ENCODE results near the gene SLC22A23. TPM values are rescaled to one million over a fixed set of nuclear protein-coding genes. Genes with fewer than 3 reads are reported as not detected.
A peak's percentile ranks its signal among the peaks of the same experiment; 100 is the strongest.

The SLC22A23 gene
- total and polyA plus RNA-seq, 5 donors = 2.3 to 6.4 (median 3.2) TPM

DNA sequence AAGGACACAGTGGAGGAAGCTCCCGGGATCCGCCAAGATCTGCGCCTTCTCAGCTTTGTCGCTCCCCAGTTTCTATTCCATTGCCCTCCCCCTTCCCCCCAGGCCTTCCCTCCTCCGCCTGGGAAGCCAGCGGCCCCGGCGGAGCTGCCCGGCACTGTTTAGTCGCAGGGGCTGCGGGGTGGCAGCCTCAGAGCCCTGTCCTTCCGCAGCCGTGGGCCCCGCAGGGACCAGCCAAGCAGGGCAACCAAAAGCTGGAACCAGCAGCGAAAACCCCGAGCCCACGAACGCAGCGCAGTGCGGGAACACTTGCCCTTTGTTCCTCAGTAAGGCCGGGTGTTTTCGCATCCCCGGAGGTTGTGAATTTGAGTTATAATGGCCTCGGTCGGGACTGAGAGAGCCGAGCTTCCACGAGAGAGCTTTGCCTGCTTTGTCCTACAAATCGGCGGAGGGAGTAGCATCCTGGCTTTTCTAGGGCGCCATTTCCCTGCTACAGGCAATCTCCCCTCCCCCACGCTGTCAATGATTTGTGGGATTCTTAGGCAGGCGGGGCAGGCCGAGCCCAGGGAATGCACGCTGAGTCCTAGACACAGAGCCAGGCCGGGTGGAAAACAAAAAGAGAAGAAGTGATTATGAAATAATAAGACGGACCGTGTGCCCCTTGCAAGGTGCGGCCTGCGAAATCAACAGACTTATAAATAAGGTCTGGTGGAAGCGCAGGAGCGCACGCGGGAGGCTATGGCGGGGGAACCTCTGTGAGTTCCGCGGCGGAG, 225.4 kb downstream of the SLC22A23 start:
- under 1% methylated on average over 47 of the region's 47 CpGs for WGBS
- H3K27me3 ChIP-seq (ENCODE audit: control insufficient read depth, insufficient read depth) = no peaks in the 10 kb centered on the region
- DNase-seq (peak; percentile 75 to 85 (median 84)), ATAC-seq (peak; percentile 81 to 82)
- H3K9me3 ChIP-seq (ENCODE audit: control insufficient read depth, low read length) = no peaks in the 10 kb centered on the region
- intact Hi-C loops (cut with DNase I) = loop anchor here in 1 of 4 donors (5.0 kb wide), 1 partner anchor 69 kb away; no protein-coding TSS in a partner anchor
- H3K4me3 ChIP-seq (ENCODE audit: low read length) = peak overlapping the region; percentile 83
- peaks cover 6% of the 10 kb centered on the region for H3K4me1 ChIP-seq (ENCODE audit: control insufficient read depth, insufficient read depth, low read length)
- H3K27ac ChIP-seq (ENCODE audit: low read length) = peak overlapping the region; percentile 40

DNA sequence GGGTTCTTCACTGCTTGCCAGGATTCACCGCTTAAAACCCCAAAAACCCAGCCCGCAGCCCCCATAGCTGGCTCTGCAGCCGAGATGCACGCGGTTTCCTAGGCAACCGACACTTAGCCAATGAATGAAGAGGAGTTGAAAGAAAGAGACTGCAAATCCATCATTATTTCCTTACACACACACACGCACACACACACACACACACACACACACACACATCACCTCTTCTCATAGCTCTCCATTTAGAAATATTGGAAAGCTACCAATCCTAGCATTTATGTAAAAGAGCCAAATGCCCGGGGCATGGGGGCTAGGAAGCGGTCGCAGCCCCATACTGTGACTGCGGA, 226.0 kb downstream of the SLC22A23 start:
- ATAC-seq (no peak), DNase-seq (no peak)
- peak overlapping the region; percentile 83 for H3K4me3 ChIP-seq (ENCODE audit: low read length)
- peak overlapping the region; percentile 40 for H3K27ac ChIP-seq (ENCODE audit: low read length)
- peaks cover 6% of the 10 kb centered on the region for H3K4me1 ChIP-seq (ENCODE audit: control insufficient read depth, insufficient read depth, low read length)
- H3K27me3 ChIP-seq (ENCODE audit: control insufficient read depth, insufficient read depth) = no peaks in the 10 kb centered on the region
- no peaks in the 10 kb centered on the region for H3K9me3 ChIP-seq (ENCODE audit: control insufficient read depth, low read length)
- 2% methylated on average over 11 of the region's 11 CpGs for WGBS
- intact Hi-C loops (cut with DNase I) = loop anchor here in 1 of 4 donors (5.0 kb wide), 1 partner anchor 69 kb away; no protein-coding TSS in a partner anchor

DNA sequence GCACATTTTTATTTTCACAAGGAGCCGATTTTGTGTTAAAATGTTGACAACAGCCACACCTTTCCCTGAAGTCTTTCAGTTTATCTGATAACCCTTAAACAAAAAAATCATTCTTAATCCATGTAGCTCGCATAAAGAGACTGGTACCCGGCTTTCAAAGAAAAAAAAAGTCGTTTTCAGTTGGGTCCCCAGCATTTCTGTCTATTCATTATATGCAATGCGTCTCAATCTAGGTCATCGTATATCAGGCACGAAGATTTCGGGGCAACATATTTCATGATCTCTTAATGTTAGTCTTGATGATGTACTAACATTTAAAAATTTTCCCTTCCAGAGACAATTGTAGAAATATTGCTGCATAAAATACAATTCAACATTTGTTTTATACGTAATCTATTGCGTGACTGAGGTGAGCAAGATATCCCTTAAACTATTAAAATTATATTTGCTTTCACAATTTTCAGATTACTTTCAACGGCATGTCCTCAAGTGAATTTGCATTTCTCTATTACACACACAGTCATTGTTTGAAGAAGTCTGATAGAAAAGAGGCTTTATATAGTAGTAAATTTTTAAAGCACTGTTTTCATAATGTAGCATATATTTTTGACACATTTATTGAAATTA, 226.5 kb downstream of the SLC22A23 start:
- no peaks in the 10 kb centered on the region for H3K27me3 ChIP-seq (ENCODE audit: control insufficient read depth, insufficient read depth)
- H3K9me3 ChIP-seq (ENCODE audit: control insufficient read depth, low read length) = no peaks in the 10 kb centered on the region
- no peak for DNase-seq
- ATAC-seq = no peak
- 22% methylated on average over 11 of the region's 11 CpGs for WGBS
- peak overlapping the region; percentile 83 for H3K4me3 ChIP-seq (ENCODE audit: low read length)
- intact Hi-C loops (cut with DNase I) = loop anchor here in 1 of 4 donors (5.0 kb wide), 1 partner anchor 68 kb away; no protein-coding TSS in a partner anchor
- H3K4me1 ChIP-seq (ENCODE audit: control insufficient read depth, insufficient read depth, low read length) = peaks cover 6% of the 10 kb centered on the region
- H3K27ac ChIP-seq (ENCODE audit: low read length) = no peak overlapping the region

DNA sequence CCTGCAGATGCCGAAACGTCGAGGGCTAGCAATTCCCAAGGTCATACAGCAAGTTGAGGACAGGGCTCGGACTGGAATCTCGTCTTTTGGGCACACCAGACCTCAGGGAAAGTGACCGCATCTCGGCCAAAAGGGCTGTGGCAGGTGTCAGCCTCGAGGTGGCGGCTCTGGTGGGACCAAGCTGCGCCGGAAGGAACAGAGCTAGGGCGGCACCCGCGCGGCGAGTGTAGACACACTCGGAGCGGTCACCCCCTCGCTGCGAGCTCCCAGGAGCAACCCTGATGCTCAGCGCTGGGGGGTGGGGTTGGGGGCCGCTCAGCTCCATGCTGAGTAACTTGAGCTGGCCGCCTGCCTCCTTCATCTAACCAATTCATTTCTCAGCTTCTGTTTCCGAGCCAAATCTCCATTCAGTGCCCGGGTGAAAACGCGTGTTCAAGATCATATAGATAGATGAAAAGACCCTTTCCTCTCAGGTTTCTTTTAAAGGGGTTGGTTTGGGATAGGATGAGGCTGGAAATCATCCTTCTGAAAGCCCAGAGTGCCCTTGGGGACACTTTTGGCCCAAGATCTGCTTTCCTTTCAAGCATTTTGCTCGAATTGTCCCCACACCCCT, 227.2 kb downstream of the SLC22A23 start:
- H3K4me3 ChIP-seq (ENCODE audit: low read length) = peak overlapping the region; percentile 48

DNA sequence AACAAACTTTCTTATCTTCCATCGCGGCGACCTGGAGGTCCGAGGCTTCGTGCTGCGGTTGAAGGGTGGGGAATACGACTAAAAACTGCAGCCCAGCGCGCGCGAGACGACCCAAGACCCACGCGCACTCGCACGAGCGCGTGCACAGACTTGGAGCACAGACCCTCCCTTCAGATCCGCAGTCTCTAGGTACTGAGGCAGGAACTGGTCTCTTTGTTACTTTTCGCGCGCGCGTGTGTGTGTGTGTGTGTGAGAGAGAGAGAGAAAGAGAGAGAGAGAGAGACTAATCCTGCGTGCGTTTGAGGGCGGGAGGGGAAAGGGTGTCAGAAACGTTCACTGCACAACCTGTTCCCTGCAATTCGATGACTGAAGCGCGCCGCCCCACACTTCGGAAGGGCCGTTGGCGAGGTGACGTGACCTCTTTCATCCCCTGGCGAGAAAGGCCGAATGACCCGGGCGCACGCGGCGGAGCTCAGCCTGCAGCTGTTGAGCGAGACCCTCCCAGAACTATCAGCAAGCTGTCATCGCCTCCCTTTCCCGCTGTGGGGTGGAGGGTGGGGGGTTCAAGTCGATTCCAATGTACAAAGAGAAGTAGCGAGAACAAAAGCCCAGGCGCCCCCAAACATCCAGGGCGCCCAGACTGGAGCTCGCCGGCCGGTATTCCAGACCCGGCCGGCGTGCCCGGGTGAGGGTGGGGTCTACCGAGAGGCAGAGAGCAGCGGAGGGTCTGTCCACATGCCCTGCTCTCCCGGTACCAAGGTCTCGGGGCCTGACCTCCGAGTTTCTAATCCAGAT, 227.9 kb downstream of the SLC22A23 start:
- H3K4me1 ChIP-seq (ENCODE audit: control insufficient read depth, insufficient read depth, low read length) = peaks cover 6% of the 10 kb centered on the region
- no peak overlapping the region for H3K27ac ChIP-seq (ENCODE audit: low read length)
- H3K4me3 ChIP-seq (ENCODE audit: low read length) = peak overlapping the region; percentile 48
- WGBS = 2% methylated on average over 62 of the region's 62 CpGs
- intact Hi-C loops (cut with DNase I) = no loop called here
- H3K9me3 ChIP-seq (ENCODE audit: control insufficient read depth, low read length) = no peaks in the 10 kb centered on the region
- no peaks in the 10 kb centered on the region for H3K27me3 ChIP-seq (ENCODE audit: control insufficient read depth, insufficient read depth)
- ATAC-seq (no peak), DNase-seq (peak in 1 of 3 donors; percentile 67)

More for the DNA sequence above, 227.2 kb downstream of the SLC22A23 start:
- intact Hi-C loops (cut with DNase I) = loop anchor here in 1 of 4 donors (5.0 kb wide), 1 partner anchor 67 kb away; no protein-coding TSS in a partner anchor
- H3K27me3 ChIP-seq (ENCODE audit: control insufficient read depth, insufficient read depth) = no peaks in the 10 kb centered on the region
- peaks cover 6% of the 10 kb centered on the region for H3K4me1 ChIP-seq (ENCODE audit: control insufficient read depth, insufficient read depth, low read length)
- 7% methylated on average over 28 of the region's 28 CpGs for WGBS
- no peaks in the 10 kb centered on the region for H3K9me3 ChIP-seq (ENCODE audit: control insufficient read depth, low read length)
- peak in 2 of 3 donors; percentile 60 to 64 for DNase-seq
- peak in 1 of 2 donors; percentile 12 for ATAC-seq
- no peak overlapping the region for H3K27ac ChIP-seq (ENCODE audit: low read length)

DNA sequence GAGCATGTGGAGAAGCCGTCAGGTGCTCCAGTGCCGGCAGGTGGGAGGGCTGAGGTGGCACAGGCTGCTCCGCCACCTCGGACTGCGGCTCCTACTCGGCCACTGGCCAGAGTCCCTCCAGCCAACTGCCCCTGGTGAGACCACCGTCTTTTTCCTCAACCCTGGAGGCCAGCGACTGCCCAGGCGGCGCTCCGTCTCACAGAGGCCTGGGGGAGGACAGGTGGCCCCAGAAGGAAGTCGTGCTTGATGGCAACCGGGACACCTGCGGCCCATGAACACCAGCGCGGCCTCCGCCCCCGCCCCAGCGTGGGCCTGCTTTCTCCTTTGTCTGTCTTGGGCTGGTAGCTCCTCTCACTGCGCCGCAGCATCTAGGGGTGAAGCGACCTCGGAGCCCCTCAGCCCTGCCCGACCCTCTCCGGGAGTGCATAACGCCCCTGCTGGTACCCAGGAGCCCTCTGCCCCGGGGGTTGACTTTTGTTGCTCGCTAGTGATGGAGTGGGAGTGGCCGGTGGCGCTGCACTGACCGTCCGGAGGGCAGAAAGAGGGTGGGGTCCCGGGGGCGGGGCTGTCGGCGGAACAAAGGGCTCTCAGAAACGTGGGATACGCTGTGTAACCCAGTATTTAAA, 228.7 kb downstream of the SLC22A23 start:
- H3K9me3 ChIP-seq (ENCODE audit: control insufficient read depth, low read length) = no peaks in the 10 kb centered on the region
- DNase-seq (peak in 2 of 3 donors; percentile 65 to 70), ATAC-seq (no peak)
- peak overlapping the region; percentile 48 for H3K4me3 ChIP-seq (ENCODE audit: low read length)
- H3K27me3 ChIP-seq (ENCODE audit: control insufficient read depth, insufficient read depth) = no peaks in the 10 kb centered on the region
- intact Hi-C loops (cut with DNase I) = no loop called here
- 2% methylated on average over 38 of the region's 38 CpGs for WGBS
- peaks cover 6% of the 10 kb centered on the region for H3K4me1 ChIP-seq (ENCODE audit: control insufficient read depth, insufficient read depth, low read length)
- H3K27ac ChIP-seq (ENCODE audit: low read length) = no peak overlapping the region

DNA sequence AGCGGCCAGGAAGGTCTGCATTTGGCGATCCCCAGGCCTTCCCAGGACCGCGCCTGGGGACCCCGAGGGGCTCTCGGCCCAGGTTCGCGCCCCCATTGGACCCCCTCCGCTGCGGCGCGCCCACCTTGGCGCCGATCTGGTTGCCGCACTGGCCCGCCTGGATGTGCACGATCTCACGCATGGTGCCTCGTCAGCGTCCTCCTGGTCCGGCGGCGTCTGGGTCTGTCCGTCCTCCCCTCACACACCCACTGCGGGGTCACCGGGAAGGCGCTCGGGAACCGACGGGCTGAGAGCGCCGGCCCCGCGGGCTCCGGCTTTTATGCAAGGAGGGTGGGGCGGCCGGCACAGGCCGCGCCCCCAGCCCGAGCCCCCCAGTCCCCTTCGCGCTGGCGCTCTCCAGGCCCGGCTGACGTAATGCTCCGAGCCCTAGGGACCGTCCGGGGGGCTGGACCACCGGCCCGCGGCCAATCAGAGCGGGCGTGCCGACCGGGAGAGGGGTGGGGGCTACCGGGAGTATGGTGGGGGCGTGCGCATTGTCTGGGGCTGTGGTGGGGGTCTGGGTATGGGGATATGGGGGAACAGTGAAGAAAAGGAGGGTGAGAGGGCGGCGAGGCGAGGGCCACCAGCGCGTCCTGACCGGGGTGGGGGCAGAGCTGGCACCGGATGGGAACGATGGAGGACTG, 229.3 kb downstream of the SLC22A23 start, which contains the start of gene TUBB2B:
Gene TUBB2B, minus strand, starts transcription at position 291 of the 683 bp plus-strand sequence. Its CDS starts 110 bp downstream, at position 181.
- peak within 1 kb of the TSS; percentile 48 for H3K4me3 ChIP-seq (ENCODE audit: low read length)
- intact Hi-C loops (cut with DNase I) = no loop called here
- DNase-seq (peak; percentile 51 to 81 (median 69)), ATAC-seq (peak; percentile 58 to 63)
- H3K27ac ChIP-seq (ENCODE audit: low read length) = no peak within 1 kb of the TSS
- 1% methylated on average over 66 of the region's 66 CpGs for WGBS
- H3K27me3 ChIP-seq (ENCODE audit: control insufficient read depth, insufficient read depth) = no peaks in the 10 kb centered on the region
- no peaks in the 10 kb centered on the region for H3K9me3 ChIP-seq (ENCODE audit: control insufficient read depth, low read length)
- H3K4me1 ChIP-seq (ENCODE audit: control insufficient read depth, insufficient read depth, low read length) = peaks cover 6% of the 10 kb centered on the region

DNA sequence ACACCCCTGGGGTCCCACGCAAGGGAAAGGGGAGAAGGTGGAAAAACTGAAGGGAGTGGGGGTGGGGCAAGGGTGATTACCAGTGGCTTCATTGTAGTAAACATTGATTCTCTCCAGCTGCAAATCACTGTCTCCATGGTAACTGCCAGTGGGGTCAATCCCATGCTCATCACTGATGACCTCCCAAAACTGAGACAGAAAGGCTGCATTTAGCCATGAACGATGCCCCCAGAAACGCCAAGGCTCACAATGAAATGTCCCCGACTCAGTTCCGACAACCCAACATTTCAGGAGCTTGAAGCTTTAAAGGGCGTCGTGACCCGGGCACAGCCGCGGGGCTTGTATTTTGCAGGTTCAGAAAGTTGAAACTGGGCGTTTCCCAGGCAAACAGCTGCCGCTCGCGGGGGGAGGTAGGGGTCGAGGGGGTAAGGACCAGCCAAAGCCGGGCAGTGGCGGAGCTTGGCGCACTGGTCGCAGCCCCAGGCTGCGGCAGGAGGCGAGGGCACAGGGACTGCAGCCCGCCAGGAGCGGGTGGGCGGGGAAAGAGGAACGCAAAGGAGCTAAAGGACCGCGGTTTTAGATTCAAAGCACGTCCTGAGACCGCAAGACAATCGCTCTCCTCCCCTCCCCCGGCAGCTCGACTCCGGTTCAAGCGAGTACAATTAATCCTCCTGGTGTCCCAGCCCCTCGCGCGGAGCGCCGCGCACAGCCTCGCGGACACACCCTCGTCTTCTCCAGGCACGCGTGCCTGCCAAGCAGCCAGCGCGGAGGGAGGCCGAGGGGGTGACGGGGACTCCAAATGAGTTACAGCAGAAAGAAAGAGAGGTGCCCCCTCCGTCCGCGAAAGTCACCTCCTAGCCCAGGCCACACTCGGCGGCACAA, 230.1 kb downstream of the SLC22A23 start:
- 5% methylated on average over 54 of the region's 54 CpGs for WGBS
- peak in 1 of 2 donors; percentile 23 for ATAC-seq

DNA sequence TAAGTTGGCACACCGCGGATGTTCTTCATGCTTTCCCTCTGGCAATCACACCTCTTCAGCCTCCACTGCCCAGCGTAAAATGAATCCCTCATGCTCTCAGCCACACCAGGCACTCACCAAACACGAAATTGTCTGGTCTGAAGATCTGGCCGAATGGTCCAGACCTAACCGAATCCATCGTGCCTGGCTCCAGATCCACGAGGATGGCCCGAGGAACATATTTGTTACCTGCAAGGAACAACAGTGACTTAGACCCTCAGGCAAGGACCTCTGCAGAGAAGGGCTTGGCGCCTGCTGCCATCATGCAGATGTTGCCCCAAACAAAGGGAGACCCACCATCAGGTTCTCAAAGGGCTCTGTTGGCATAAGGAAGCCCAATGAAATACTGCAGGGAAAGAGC, 230.8 kb downstream of the SLC22A23 start:
- no peak for DNase-seq
- peaks cover 2% of the 10 kb centered on the region for H3K4me1 ChIP-seq (ENCODE audit: control insufficient read depth, insufficient read depth, low read length)
- no peaks in the 10 kb centered on the region for H3K9me3 ChIP-seq (ENCODE audit: control insufficient read depth, low read length)
- H3K27ac ChIP-seq (ENCODE audit: low read length) = no peak overlapping the region
- 95% methylated on average over 10 of the region's 10 CpGs for WGBS
- intact Hi-C loops (cut with DNase I) = no loop called here
- H3K27me3 ChIP-seq (ENCODE audit: control insufficient read depth, insufficient read depth) = no peaks in the 10 kb centered on the region
- H3K4me3 ChIP-seq (ENCODE audit: low read length) = no peak overlapping the region
- no peak for ATAC-seq

More for the DNA sequence above, 230.1 kb downstream of the SLC22A23 start:
- no peak overlapping the region for H3K27ac ChIP-seq (ENCODE audit: low read length)
- H3K9me3 ChIP-seq (ENCODE audit: control insufficient read depth, low read length) = no peaks in the 10 kb centered on the region
- H3K4me1 ChIP-seq (ENCODE audit: control insufficient read depth, insufficient read depth, low read length) = peaks cover 2% of the 10 kb centered on the region
- intact Hi-C loops (cut with DNase I) = no loop called here
- DNase-seq = peak in 2 of 3 donors; percentile 60 to 67
- peak overlapping the region; percentile 48 for H3K4me3 ChIP-seq (ENCODE audit: low read length)
- no peaks in the 10 kb centered on the region for H3K27me3 ChIP-seq (ENCODE audit: control insufficient read depth, insufficient read depth)

All from right cardiac atrium (tissue), 5 donors.